ENCODE results near the gene ACR.

ACR gene

DNA sequence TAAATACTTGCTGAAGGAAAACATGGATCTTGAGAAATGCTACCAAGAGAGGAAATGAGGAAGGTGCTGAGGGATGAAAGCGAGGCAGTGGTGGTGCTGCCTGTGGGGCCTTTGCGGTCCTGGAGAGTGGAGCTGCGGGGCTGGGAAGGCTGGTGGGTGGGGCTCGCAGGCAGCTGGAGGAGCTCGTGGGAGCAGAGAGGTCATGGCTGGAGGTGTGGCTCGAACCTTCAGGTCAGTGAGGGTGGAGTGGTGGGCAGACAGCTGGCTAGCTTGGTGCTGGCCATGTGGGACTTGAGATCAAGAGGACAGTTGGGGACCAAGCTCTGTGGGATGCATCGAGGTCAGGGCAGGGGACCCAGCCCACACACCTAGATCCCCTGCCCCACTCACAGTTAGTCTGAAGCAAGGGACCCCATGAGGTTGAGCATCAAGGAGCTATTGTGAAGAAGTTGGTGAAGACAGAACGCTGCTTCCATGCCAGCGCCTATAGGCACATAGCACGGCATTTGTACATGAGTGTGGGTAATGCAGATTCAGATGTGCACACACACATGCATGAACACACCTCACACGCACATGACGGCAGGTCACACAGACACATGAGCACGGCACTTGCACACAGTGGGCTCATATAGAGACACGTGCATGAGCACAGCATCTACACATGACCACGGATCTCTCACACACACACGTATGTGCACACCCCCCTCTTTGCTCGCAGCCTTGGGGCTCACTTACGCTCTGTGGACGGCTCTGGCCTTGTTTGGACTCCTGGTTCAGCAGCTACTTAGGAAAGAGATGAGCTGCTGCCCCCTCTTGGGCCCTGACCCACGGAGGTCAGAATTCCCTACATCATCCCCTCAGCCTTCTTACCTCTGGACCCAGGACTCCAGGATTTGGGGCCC lies 34.9 kb upstream of the ACR start:
- DNase-seq, result no peak

DNA sequence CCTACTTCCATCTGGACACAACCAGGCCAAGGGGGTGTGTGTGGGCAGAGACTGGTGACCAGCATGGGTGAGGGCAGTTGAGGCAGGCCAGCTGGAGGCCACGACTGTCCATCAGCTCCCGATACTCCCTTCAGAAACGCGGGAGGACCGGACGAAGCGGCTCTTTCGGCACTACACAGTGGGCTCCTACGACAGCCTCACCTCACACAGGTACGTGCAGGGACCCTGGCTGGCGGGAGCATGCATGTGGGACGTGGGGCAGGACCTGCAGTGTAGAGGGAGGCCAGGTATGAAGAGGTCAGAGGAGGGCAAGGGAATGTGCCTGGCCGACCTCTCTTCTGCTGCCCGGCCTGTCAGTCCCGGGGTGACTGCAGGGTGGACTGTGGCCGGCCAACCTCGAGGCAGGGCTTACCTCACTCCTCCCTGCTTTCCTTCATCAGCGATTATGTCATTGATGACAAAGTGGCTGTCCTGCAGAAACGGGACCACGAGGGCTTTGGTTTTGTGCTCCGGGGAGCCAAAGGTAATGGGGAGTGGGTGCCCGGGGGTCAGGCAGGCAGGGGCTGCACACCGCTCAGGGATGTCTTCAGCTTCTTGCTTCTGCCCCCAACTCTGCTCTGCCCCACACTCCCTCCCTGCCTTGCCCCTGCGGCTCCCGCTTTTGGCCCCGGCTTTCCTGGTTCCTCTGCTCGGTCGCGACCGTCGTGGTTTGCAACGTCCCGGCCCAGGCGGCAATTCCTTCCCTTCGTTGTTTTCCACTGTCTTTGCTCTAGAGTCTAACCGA lies 34.1 kb upstream of the ACR start:
- DNase-seq, result no peak

GRCh38 chr22:50704510-50705218 lies 33.3 kb upstream of the ACR start:
- DNase-seq, result no peak

DNA sequence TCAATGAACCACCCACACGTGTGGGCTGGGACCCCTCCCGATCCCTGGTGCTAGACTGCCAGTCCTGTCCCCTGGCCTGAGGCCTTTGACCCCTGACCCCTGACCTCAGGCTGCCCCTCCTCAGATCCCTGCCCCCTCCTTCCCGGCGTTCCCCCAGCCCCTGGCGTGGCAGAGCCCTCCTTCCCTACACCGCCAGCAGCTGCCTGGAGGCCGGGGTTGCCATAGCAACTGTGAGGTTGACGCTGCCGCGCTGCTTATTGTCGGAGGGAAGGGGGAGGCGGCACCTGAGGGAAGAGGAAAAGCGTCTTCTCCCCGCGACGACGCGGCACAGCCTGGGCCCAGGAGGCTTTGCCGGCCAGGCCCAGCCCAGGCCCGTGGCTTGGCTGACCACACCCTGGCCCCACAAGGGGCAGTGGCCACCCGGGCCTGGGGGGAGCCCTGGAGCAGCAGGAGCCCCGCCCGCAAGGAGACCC lies 32.7 kb upstream of the ACR start:
- DNase-seq, result no peak

- DNase-seq, result no peak
Observed at GRCh38 chr22:50705851-50706351, 32.1 kb upstream of the ACR start.

- no peak for DNase-seq
Observed at GRCh38 chr22:50706481-50707125, 31.4 kb upstream of the ACR start.

GRCh38 chr22:50708474-50708873 lies 29.5 kb upstream of the ACR start:
- DNase-seq, result no peak

DNA sequence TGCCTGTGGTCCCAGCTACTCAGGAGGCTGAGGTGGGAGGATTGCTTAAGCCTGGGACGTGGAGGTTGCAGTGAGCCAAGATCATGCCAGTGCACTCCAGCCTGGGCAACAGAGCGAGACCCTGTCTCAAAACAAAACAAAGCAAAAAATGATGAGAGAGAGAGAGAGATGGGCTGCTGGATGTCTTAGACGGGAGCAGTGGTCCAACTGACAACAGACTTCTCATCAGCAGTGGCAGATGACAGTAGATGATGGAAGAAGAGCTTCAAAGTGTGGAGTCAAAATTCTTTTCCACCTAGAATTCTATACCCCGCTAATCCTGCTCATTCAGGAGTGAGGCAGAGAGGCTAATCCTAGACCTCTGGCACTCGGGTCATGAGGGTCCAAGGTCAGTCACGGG lies 29.0 kb upstream of the ACR start:
- DNase-seq, result no peak

DNA sequence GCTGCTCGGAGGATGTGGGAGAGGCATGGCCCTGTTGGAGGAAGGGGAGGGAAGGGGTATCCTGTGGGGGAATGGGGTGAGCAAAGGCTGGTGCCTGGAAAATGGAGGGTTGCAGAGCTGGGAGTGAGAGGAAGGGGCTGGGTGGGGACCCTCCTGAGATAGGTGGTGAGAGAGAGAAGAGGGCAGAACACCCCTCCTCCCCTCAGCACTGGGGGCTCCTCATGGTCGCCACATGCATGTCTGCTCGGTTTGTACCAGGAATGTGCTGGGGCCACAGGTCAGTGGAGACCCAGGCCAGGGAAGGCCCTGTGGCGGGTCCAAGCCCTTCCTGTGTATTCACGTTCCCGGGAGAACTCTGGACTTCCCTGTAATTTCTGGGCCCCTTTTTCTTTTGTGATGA lies 27.8 kb upstream of the ACR start:
- DNase-seq, result no peak

DNA sequence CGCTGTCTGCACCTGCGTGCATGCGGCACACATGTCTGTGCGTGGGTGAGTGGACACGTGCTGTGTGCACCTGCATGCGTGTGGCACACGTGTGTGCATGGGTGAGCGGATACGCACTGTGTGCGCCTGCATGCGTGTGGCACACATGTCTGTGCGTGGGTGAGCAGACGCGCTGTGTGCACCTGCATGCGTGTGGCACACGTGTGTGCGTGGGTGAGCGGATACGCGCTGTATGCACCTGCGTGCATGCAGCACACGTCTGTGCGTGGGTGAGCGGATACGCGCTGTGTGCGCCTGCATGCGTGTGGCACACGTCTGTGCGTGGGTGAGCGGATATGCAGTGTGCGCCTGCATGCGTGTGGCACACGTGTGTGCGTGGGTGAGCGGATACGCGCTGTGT lies 27.1 kb upstream of the ACR start:
- no peak for DNase-seq

- DNase-seq, result no peak
Observed at GRCh38 chr22:50711446-50712340, 26.3 kb upstream of the ACR start.

GRCh38 chr22:50712341-50713007 lies 25.5 kb upstream of the ACR start:
- no peak for DNase-seq

- no peak for DNase-seq
Observed at GRCh38 chr22:50713008-50713385, 25.0 kb upstream of the ACR start.

DNA sequence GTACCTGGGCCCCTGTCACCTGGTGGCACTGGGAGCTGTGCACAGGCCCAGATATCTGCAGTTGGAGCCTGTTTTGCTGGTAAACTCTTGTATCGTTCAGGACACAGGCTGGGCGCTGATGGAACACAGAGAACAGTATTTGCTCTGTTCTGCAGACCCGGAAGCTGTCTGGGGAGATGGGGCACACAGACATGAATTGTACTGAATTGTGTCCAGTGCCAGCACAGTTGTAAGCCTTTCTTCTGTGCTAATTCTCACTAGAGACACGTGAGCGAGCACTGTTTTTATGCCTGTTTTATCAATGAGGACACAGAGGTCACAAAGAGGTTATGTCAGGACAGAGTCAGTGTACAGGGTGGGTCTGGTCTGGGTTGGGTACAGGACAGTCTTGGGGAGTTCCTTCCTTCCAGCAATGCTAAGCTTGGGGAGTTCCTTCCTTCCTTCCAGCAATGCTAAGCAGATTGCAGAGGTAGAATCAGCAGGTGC lies 24.4 kb upstream of the ACR start:
- no peak for DNase-seq

DNA sequence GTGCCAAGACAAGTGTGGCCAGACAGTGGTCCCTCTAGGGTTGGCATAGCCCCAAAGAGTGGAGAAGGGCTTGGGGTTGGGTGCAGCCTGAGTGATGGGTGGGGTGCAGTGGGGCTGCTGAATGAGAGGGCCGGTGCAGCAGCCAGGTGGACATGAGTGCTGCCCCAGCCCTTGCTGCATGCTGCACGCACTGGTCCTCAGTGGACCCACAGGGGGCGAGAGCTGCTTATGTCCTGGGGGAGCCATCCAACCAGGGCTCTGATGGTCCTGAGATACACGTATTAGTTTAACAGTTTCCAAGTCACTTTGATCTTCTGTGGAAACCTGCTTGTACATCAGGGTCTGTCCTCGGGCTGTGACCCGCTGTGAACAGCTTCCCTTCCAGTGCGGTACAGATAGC lies 23.9 kb upstream of the ACR start:
- no peak for DNase-seq

DNA sequence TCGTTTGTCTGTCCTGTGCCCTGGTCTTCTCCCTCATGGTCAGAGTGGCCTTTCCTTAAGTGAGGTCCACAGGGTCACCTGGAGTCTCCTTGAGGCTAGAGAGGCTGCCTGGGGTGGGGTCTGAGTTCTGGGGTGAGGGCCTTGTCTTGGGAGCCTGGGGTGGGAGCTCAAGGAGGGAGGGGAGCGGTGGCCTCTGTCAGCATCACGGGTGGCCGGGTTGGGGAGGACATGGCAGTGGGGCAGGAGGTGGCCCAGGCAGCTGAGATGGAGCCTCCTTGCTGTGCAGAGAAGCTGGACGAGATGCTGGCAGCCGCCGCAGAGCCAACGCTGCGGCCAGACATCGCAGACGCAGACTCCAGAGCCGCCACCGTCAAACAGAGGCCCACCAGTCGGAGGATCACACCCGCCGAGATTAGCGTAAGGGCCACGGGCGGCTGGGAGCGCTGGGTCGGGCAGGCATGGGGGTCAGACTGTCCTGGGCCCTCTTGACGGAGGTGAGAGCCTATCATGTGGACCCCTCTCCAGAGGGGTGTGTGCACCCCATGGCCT lies 23.3 kb upstream of the ACR start:
- DNase-seq, result no peak

DNA sequence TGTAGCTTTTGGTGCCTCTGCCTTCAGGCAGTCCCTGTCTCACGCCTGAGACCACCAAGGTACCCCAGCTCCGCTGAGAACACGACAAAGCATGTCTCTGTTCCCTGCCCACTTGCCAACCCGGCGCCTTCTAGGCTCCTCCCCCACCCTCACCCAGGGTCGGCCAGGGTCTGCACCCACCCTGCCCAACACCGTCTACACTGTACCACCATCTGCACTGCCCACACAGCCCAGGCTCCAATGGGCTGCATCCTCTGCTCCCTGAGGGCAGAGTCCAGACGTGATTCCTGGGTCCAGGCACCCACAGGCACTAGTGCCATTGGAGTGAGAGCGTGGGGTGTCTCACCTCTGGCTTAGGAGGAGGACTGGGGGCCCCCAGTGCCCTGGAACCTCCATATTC lies 22.8 kb upstream of the ACR start:
- DNase-seq, result no peak

DNA sequence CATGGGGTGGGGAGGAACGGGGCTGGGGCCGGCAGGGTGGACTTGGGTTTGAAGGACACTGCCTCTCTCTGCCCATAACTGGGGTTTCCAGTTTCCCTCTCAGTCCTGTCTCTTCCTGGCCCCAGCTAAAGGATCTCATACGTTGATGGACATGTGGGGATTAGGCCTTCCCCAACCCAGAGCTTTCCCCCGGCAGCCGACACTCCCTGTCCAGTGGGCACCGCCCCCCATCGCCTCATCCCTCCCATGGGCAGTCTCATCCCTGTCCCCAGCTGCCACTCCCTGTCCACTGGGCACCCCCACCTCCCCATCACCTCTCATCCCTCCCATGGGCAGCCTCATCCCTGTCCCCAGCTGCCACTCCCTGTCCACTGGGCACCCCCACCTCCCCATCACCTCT lies 22.2 kb upstream of the ACR start:
- DNase-seq, result no peak

DNA sequence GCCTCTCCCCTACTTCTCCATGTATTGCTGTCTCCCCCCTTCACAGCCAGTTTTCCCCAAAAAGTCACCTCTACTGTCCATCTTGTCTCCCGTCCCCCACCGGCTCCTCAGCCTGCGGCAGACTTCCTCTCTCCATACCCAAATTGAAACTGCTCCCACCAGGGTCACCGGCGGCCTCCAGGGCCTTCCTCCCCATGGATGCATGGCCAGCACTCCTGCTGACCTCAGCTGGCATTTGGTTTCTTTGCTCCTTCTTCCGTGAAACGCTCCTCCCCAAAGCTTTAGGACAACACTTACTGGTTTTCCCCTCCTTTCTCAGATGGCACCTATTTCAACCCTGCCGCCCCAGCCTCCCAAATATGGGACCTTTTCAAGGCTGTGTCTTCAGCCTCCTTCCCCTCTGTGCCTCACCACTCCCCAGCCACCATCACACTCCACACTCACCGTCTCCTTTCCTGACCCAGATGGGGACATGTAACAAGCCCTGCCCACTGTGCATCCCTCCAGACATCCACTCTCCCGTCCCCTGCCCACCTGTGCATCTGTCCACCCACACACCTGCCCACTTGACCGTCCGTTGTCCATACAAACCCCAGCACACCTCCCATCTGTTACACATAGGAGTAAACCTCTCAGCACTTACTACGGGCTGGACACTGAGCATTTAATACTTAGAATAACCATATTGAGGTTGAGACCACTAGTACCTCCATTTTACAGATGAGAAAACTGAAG lies 21.5 kb upstream of the ACR start:
- DNase-seq, result no peak

Data from stimulated activated CD4-positive, alpha-beta T cell treated with anti-CD3 and anti-CD28 coated beads, Interleukin-1b, Interleukin-23, amount 100 ng/mL, for 48 hours (primary cell).